Activated CD4-positive, alpha-beta T cell treated with anti-CD3 and anti-CD28 coated beads for 36 hours (primary cell): Measurements from ENCODE around the gene TMEM231. TPM values are rescaled to one million over a fixed set of nuclear protein-coding genes. Genes with fewer than 3 reads are reported as not detected.

Experiments
- ATAC-seq: fragments of 200-7000 bp; cut with Tn5 transposase; one replicate; pipeline ENCODE4 v1.10.0; 2021; ENCODE audit warnings: mild to moderate bottlenecking, moderate library complexity
- CTCF ChIA-PET: fragments of 350-600 bp; sonication (Branson Sonifier 250); formaldehyde crosslinking; loops from one replicate; lab custom pipeline; 2021; ENCODE audit warnings: antibody characterized with exemption; lab: Charles Lee
- POLR2A ChIA-PET: fragments of 350-600 bp; sonication (Branson Sonifier 250); formaldehyde crosslinking; loops from one replicate; lab custom pipeline; 2021; ENCODE audit warnings: antibody characterized with exemption, inconsistent platforms; lab: Charles Lee
- DNase-seq: peaks from one replicate; pipeline ENCODE4 v3.0.0-alpha.2; 2020
- H3K27ac Mint-ChIP-seq: one replicate; pipeline ENCODE4 v1.8.0; 2021; ENCODE audit warnings: mixed read lengths
- H3K27me3 Mint-ChIP-seq: one replicate; pipeline ENCODE4 v1.8.0; 2021; ENCODE audit warnings: mixed read lengths
- H3K36me3 Mint-ChIP-seq: one replicate; pipeline ENCODE4 v1.8.0; 2021; ENCODE audit warnings: low read depth, mixed read lengths
- H3K4me1 Mint-ChIP-seq: one replicate; pipeline ENCODE4 v1.8.0; 2021; ENCODE audit warnings: mixed read lengths
- H3K4me3 Mint-ChIP-seq: one replicate; pipeline ENCODE4 v1.8.0; 2021; ENCODE audit warnings: mild to moderate bottlenecking, moderate library complexity, mixed read lengths
- H3K9me3 Mint-ChIP-seq: one replicate; pipeline ENCODE4 v1.8.0; 2021; ENCODE audit warnings: low read depth, mixed read lengths
- intact Hi-C, 2 experiments: fragments of 100-400 bp; cut with DNase I in 1 of 2; cut with micrococcal nuclease in 1 of 2; formaldehyde crosslinking; loops; one replicate each; pipeline versions ENCODE4 v1.14.2 to v1.15.1; 2022 to 2024; cut with DNase I, micrococcal nuclease
- total RNA-seq, 2 experiments: library from RNA; stranded (reverse); gene quantifications; one replicate each; pipeline ENCODE4 v1.2.3, GENCODE V29; 2021

The TMEM231 gene
- total RNA-seq, 2 experiments from 2014 or later, result 3.6 to 4.1 TPM

GRCh38 chr16:75566758-75567255 is 10.8 kb upstream of the TMEM231 start:
- intact Hi-C loops, result loop anchor here (1.0 to 5.0 kb wide), 13 partner anchors 11 to 1623 kb away; partner anchors contain the start of genes ADAT1 (in 2 of the 2), TMEM231 (in 2 of the 2), CFDP1 (in 1 of the 2) and KARS1 (in 1 of the 2)
- CTCF ChIA-PET, result interaction anchor here (0.7 to 1.6 kb wide), 5 partner anchors 9 to 458 kb away, joined by 3 to 5 read pairs (median 3); partner anchors contain the start of gene ADAT1
- peaks cover 15% of the 10 kb centered on the region for H3K36me3 Mint-ChIP-seq

GRCh38 chr16:75566040-75566757 is 10.1 kb upstream of the TMEM231 start, which contains the start of gene GABARAPL2:
Gene GABARAPL2 (plus strand): TSS chr16:75566379. CDS start chr16:75566487, 108 bp downstream.
- DNase-seq (peak; percentile 94), ATAC-seq (peak; percentile 72)
- H3K27me3 Mint-ChIP-seq, result peaks cover 10% of the 10 kb centered on the region
- POLR2A ChIA-PET, result interaction anchor here (0.8 to 1.7 kb wide), 4 partner anchors 10 to 82 kb away, joined by 3 to 10 read pairs (median 8); partner anchors contain the start of genes KARS1, TERF2IP and TMEM231
- H3K36me3 Mint-ChIP-seq, result peaks cover 12% of the 10 kb centered on the region
- peak within 1 kb of the TSS; percentile 82 for H3K4me3 Mint-ChIP-seq
- H3K4me1 Mint-ChIP-seq, result peaks cover 44% of the 10 kb centered on the region
- H3K9me3 Mint-ChIP-seq, result no peaks in the 10 kb centered on the region
- CTCF ChIA-PET, result interaction anchor here (0.6 to 2.2 kb wide), 9 partner anchors 10 to 457 kb away, joined by 3 to 16 read pairs (median 5); partner anchors contain the start of genes ADAT1 and TMEM231
- intact Hi-C loops, result loop anchor here (1.0 to 5.0 kb wide), 13 partner anchors 10 to 1624 kb away; partner anchors contain the start of genes ADAT1 (in 2 of the 2), TMEM231 (in 2 of the 2), CFDP1 (in 1 of the 2) and KARS1 (in 1 of the 2)
- peak within 1 kb of the TSS; percentile 86 for H3K27ac Mint-ChIP-seq

More at GRCh38 chr16:75566758-75567255, 10.8 kb upstream of the TMEM231 start:
- Mint-ChIP-seq H3K4me1 (peaks cover 45% of the 10 kb centered on the region), H3K9me3 (no peaks in the 10 kb centered on the region), H3K4me3 (peak overlapping the region; percentile 82), H3K27me3 (peaks cover 10% of the 10 kb centered on the region), H3K27ac (peak overlapping the region; percentile 40)
- POLR2A ChIA-PET, result interaction anchor here (0.8 kb wide), 1 partner anchor 81 kb away, joined by 3 read pairs; the partner anchor contains the start of genes KARS1 and TERF2IP
- DNase-seq (peak; percentile 50), ATAC-seq (peak; percentile 6)

- ATAC-seq, result no peak
- intact Hi-C loops, result loop anchor here (1.0 to 5.0 kb wide), 14 partner anchors 9 to 1625 kb away; partner anchors contain the start of genes ADAT1 (in 2 of the 2), KARS1 (in 2 of the 2), TERF2IP (in 2 of the 2) and TMEM170A (in 2 of the 2)
- H3K4me1 Mint-ChIP-seq, result peaks cover 44% of the 10 kb centered on the region
- no peak for DNase-seq
- H3K36me3 Mint-ChIP-seq, result peaks cover 11% of the 10 kb centered on the region
- H3K9me3 Mint-ChIP-seq, result no peaks in the 10 kb centered on the region
- POLR2A ChIA-PET, result interaction anchor here (0.9 to 1.7 kb wide), 6 partner anchors 10 to 82 kb away, joined by 3 to 10 read pairs (median 5); partner anchors contain the start of genes ADAT1, KARS1, TERF2IP and TMEM231
- CTCF ChIA-PET, result interaction anchor here (0.6 to 2.2 kb wide), 9 partner anchors 9 to 456 kb away, joined by 3 to 16 read pairs (median 5); partner anchors contain the start of genes ADAT1, CFDP1 and TMEM231
- H3K27me3 Mint-ChIP-seq, result peaks cover 10% of the 10 kb centered on the region
- H3K27ac Mint-ChIP-seq, result peak overlapping the region; percentile 86
- H3K4me3 Mint-ChIP-seq, result peak overlapping the region; percentile 82
Measured at GRCh38 chr16:75565640-75566039, 9.6 kb upstream of the TMEM231 start.

- intact Hi-C loops, result no loop called here
- POLR2A ChIA-PET, result no interaction called here
- Mint-ChIP-seq H3K9me3 (no peaks in the 10 kb centered on the region), H3K27me3 (peaks cover 10% of the 10 kb centered on the region), H3K27ac (no peak overlapping the region), H3K4me3 (no peak overlapping the region), H3K36me3 (no peaks in the 10 kb centered on the region), H3K4me1 (peaks cover 10% of the 10 kb centered on the region)
- CTCF ChIA-PET, result interaction anchor here (0.5 kb wide), 1 partner anchor 14 kb away, joined by 3 read pairs; no protein-coding TSS in a partner anchor
- DNase-seq, result no peak
- no peak for ATAC-seq
Measured at GRCh38 chr16:75559564-75560372, 3.7 kb upstream of the TMEM231 start.

- H3K9me3 Mint-ChIP-seq, result no peaks in the 10 kb centered on the region
- no peak overlapping the region for H3K4me3 Mint-ChIP-seq
- no peak for DNase-seq
- no peak overlapping the region for H3K27ac Mint-ChIP-seq
- no peaks in the 10 kb centered on the region for H3K36me3 Mint-ChIP-seq
- H3K4me1 Mint-ChIP-seq, result peaks cover 9% of the 10 kb centered on the region
- intact Hi-C loops, result no loop called here
- no peak for ATAC-seq
- H3K27me3 Mint-ChIP-seq, result peaks cover 9% of the 10 kb centered on the region
- CTCF ChIA-PET, result no interaction called here
- POLR2A ChIA-PET, result interaction anchor here (0.5 kb wide), 1 partner anchor 179 kb away, joined by 6 read pairs; no protein-coding TSS in a partner anchor
Measured at GRCh38 chr16:75558846-75559401, 2.9 kb upstream of the TMEM231 start.

GRCh38 chr16:75556431-75556950 is 439 bp upstream of the TMEM231 start:
- ATAC-seq (no peak), DNase-seq (no peak)
- H3K4me3 Mint-ChIP-seq, result peak overlapping the region; percentile 79
- intact Hi-C loops, result loop anchor here (1.0 to 2.0 kb wide), 9 partner anchors 10 to 1634 kb away; partner anchors contain the start of genes ADAT1 (in 2 of the 2), GABARAPL2 (in 2 of the 2), TMEM170A (in 2 of the 2) and CFDP1 (in 1 of the 2)
- ChIA-PET POLR2A (interaction anchor here (0.8 to 1.2 kb wide), 6 partner anchors 9 to 122 kb away, joined by 3 to 10 read pairs (median 3); partner anchors contain the start of genes KARS1 and TERF2IP), CTCF (interaction anchor here (0.7 to 1.7 kb wide), 8 partner anchors 9 to 91 kb away, joined by 3 to 16 read pairs (median 4); partner anchors contain the start of genes GABARAPL2, KARS1 and TERF2IP)
- peaks cover 9% of the 10 kb centered on the region for H3K4me1 Mint-ChIP-seq
- peaks cover 1% of the 10 kb centered on the region for H3K36me3 Mint-ChIP-seq
- no peaks in the 10 kb centered on the region for H3K9me3 Mint-ChIP-seq
- H3K27me3 Mint-ChIP-seq, result peaks cover 3% of the 10 kb centered on the region
- H3K27ac Mint-ChIP-seq, result peak overlapping the region; percentile 71

GRCh38 chr16:75555213-75555706 is 792 bp downstream of the TMEM231 start:
- Mint-ChIP-seq H3K9me3 (no peaks in the 10 kb centered on the region), H3K36me3 (peaks cover 1% of the 10 kb centered on the region), H3K4me3 (peak overlapping the region; percentile 79), H3K27me3 (peaks cover 3% of the 10 kb centered on the region), H3K4me1 (peaks cover 7% of the 10 kb centered on the region), H3K27ac (peak overlapping the region; percentile 63)
- CTCF ChIA-PET, result interaction anchor here (0.6 to 1.7 kb wide), 5 partner anchors 10 to 121 kb away, joined by 3 to 16 read pairs (median 4); partner anchors contain the start of gene GABARAPL2
- peak; percentile 42 for DNase-seq
- POLR2A ChIA-PET, result interaction anchor here (1.0 to 1.2 kb wide), 4 partner anchors 10 to 92 kb away, joined by 3 to 10 read pairs (median 4); partner anchors contain the start of genes KARS1 and TERF2IP
- no peak for ATAC-seq
- intact Hi-C loops, result no loop called here

GRCh38 chr16:75552951-75553350 is 3.1 kb downstream of the TMEM231 start:
- CTCF ChIA-PET, result interaction anchor here (0.6 to 2.2 kb wide), 4 partner anchors 13 to 686 kb away, joined by 3 to 9 read pairs (median 3); partner anchors contain the start of gene GABARAPL2
- DNase-seq, result no peak
- Mint-ChIP-seq H3K27ac (no peak overlapping the region), H3K4me3 (no peak overlapping the region), H3K9me3 (no peaks in the 10 kb centered on the region), H3K4me1 (peaks cover 11% of the 10 kb centered on the region), H3K36me3 (peaks cover 1% of the 10 kb centered on the region), H3K27me3 (peaks cover 3% of the 10 kb centered on the region)
- no peak for ATAC-seq
- intact Hi-C loops, result no loop called here
- POLR2A ChIA-PET, result no interaction called here

- POLR2A ChIA-PET, result interaction anchor here (0.7 kb wide), 1 partner anchor 48 kb away, joined by 4 read pairs; no protein-coding TSS in a partner anchor
- intact Hi-C loops, result no loop called here
- no peaks in the 10 kb centered on the region for H3K9me3 Mint-ChIP-seq
- H3K27ac Mint-ChIP-seq, result no peak overlapping the region
- CTCF ChIA-PET, result interaction anchor here (0.7 to 1.8 kb wide), 12 partner anchors 14 to 351 kb away, joined by 3 to 15 read pairs (median 3); partner anchors contain the start of gene GABARAPL2
- peaks cover 3% of the 10 kb centered on the region for H3K27me3 Mint-ChIP-seq
- no peak overlapping the region for H3K4me3 Mint-ChIP-seq
- ATAC-seq (peak; percentile 87), DNase-seq (peak; percentile 57)
- peaks cover 1% of the 10 kb centered on the region for H3K36me3 Mint-ChIP-seq
- peaks cover 5% of the 10 kb centered on the region for H3K4me1 Mint-ChIP-seq
Measured at GRCh38 chr16:75550211-75550662, 5.8 kb downstream of the TMEM231 start.
